Activated CD4-positive, CD25-positive, alpha-beta regulatory T cell treated with anti-CD3 and anti-CD28 coated beads, Interleukin-2, amount 50 U/mL, for 16 hours (primary cell): ENCODE data around the gene ULBP2.
A peak's percentile ranks its signal among the peaks of the same experiment; 100 is the strongest.
"Not testable (repeated sequence)": the region's sequence is repeated elsewhere in the genome, so short reads cannot be mapped to it uniquely, and the experiment has no call there.

Experiments
- DNase-seq: peaks from one replicate; pipeline ENCODE4 v3.0.0-alpha.2; 2020; ENCODE audit warnings: low read depth, low spot score

Gene ULBP2

DNA sequence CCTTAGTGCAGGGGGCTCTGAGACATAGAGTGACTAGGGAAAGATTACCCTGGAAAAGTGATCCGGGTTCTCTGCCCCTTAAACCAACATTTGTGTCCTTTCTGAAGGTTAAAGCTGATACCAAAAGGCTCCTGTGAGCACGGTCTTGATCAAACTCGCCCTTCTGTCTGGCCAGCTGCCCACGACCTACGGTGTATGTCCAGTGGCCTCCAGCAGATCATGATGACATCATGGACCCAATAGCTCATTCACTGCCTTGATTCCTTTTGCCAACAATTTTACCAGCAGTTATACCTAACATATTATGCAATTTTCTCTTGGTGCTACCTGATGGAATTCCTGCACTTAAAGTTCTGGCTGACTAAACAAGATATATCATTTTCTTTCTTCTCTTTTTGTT, 6.8 kb downstream of the ULBP2 start:
- DNase-seq, result no peak

DNA sequence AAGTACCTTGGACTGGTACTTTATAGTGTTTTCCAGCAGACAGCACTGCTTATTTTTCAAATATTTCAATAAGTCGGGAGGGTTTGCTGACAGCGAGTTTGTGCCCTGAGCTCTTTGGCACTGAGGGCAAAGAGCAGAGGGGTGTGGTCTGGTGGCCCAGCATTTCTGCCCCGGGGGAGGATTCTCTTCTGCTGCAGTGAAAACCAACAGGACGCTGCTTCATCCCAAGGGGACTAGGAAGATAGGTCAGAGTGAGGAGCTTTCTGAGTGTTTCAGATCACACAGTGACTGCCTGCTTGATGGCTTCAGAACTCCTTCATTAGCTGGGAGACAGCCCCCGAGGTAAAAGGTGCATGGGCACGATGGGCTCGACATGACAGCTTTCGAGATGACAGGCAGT, 8.6 kb downstream of the ULBP2 start:
- no peak for DNase-seq

DNA sequence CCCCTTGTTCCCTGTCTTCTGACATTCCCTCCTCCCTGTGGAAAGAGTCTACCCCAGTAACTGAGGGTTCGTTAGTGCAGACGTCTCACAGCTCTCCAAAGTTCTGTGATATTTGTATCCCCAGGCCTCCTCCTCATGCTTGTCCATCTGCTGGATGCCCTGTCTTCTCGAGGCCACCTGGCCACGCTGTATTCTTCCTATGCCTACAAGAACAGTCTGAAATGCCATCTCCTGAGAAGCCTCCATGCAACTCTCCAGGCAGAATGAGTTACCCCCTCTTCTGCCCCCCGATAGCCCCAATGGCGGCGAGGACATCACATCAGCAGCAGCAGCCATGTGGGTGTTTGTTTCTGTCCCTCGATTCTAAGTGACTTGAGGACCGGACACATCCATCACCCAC, 9.3 kb downstream of the ULBP2 start:
- no peak for DNase-seq

DNA sequence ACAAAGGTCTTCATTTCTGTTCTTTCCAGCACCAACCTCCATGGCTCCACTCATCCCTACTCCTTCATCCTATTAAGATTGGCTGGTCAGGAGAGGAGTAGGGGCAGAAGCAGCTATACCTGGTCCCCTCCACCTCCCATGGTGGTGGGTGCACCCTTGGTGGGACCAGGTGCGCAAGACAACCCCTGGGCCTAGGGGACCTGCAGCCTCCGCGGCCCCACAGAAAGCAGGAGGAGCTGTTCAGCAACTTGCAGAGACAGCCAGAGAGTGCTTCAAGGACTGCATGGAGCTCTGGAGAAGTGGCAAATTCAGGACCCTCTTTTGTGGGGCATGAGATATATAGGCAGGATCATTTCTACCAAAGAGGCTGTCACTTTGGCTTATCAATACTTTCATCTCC, 9.8 kb downstream of the ULBP2 start:
- DNase-seq, result no peak

DNA sequence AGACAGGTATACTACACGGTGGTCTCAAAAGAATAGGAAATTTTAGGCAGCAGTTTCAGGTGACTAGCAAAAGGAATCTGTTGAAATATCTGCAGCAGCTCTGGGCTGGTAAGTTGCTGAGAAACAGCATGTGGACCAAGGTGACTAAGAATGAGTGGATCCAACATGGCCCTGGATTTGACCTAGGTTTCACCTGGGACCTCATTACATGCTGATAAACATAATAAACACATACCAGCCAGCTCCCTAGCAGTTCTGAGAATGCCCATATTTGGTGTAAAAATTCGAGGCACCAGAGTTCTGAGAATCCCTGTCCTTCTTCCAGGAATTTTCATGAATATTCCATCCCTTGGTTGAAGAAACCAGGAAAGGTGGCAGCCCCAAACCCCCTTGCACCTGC, 11.6 kb downstream of the ULBP2 start:
- DNase-seq, result not testable (repeated sequence)

DNA sequence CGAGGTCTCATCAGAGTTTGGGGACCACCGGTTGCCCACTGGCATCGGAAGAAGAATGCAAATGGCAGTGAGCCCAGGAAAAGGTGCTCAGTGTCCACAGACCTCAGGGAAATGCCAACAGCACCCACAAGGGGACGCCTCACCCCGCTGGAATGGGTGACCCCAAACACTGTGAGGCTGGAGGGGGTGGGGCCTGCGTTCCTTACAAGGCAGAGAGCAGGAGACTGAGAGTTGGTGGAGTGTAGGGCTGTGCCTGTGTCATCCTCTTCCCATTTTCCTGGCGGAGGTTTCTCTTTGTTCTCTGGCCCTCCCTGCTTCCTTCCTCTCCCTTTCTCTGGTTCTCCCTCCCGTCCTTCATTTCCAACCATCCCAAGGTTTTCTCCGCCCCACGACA, 12.1 kb downstream of the ULBP2 start:
- DNase-seq, result not testable (repeated sequence)

DNA sequence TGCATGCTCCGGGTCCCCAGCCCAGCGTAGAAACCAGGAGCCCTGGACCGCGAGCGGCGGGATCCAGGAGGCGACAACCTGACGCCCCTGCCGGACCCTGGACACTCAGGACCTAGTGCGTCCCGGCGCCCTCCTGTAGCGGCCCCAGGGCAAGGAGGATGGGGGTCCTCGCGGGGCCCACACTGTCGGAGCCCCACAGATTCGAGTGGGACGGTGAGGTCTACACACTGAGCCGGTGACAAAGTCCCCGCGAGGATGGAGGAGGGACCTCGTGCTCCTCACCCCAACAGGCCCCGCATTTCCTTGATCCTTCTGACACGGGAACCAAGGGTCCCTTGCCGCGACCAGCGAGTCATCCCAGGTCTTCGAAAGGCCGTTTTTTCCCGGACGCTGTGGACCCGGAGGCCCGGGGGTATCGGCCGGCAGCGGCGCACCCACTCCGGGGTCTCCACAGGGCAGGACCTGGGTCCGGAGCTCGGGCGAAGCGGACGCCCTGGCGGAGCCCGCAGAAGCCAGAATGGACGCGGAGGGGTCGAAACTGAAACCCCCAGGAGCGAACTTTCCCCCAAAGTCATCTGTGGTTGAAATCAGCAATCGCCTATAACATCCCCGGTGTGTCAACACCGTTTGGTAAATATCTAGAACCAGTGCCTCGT, 12.6 kb downstream of the ULBP2 start:
- DNase-seq, result not testable (repeated sequence)

DNA sequence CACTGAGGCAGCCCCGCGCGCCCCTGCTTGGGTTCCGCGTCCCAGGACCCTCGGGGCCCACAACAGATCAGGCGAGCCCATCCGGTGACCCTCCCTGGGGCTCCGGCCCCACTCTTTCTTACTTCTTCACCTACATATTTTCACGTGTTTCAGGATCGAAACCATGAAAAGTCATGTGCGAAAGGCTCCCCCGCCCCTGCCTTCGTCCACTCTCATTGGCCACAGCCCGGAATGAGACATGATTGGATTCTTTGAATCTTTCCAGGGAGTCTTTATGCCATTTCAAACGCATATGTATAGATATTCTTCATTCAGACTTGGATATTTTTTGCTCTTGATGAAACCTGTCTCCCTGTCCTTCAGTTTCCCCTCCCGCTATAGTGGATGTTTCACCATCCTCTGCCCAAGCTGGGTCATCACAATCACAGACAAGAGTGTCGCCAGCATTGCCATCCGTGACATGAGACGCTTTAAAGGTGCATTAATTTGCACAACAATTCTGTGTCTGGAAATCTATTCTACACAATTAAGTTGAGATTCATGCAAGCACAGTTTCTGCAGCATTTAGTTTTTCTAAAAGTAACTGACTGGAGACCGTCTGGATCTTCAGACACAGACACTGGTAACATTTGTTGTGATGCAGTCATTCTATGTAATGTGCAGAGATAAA, 13.3 kb downstream of the ULBP2 start:
- not testable (repeated sequence) for DNase-seq

DNA sequence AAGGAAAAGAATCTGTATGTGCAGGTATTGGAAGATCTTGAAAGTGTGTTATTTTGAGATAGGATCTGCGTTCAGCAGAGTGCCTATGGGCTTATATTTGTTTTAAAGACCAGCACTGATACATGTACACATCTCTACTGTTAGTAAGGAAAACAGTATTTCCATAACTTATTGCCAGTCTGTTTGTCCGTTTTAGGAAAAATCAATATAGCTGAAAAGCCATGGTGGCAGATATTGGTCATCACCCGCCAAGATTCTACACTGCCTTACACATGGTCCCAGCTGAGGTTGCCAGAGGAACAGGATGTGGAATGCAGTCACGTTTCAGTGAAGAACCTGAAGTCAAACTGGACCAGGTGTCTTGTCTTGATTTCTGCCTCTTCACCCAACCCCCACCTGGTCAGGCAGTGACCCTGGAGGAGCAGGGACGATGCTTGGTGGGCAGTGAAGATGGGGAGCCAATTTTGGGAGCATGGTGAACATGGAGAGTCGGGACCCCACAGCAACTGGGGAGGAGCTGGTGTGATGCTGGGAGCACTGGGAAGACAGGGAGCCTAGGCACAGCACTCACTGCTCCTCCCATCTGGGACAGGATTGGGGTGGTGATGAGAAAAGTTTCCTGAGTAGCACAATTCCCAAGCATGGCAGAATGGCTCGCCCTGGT, 14.0 kb downstream of the ULBP2 start:
- not testable (repeated sequence) for DNase-seq

DNA sequence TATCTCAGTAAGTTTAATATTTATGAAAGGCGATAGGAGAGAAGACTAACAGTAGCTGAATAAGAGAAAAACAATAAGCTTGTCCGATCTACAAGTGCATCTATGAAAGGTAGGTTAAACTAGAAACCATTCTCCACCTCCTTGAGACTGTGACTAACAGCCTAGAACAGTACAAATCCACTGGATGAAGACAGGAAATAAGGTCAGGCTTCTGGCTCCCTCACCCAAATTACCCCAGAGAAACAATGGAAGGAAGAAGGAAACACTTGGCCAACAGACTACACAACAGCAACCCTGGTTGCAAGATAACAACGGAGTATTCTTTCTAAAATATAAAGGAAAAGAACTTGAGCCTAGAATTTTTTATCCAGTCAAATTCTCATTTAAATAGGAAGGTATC, 16.3 kb downstream of the ULBP2 start:
- DNase-seq, result not testable (repeated sequence)

DNA sequence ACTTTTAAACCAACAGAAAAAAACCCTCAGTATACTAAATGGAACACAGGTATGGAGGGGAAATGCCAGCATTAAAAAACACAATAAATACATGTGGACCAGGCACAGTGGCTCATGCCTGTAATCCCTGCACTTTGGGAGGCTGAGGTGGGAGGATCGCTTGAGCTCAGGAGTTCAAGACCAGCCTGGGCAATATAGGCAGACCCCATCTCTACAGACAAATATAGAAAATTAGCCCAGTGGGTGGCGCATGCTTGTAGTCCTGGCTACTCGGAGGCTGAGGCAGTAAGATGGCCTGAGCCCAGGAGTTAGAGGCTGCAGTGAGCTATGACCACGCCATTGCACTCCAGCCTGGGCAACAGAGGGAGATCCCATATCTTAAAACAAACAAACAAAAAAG, 18.0 kb downstream of the ULBP2 start:
- DNase-seq, result not testable (repeated sequence)

DNA sequence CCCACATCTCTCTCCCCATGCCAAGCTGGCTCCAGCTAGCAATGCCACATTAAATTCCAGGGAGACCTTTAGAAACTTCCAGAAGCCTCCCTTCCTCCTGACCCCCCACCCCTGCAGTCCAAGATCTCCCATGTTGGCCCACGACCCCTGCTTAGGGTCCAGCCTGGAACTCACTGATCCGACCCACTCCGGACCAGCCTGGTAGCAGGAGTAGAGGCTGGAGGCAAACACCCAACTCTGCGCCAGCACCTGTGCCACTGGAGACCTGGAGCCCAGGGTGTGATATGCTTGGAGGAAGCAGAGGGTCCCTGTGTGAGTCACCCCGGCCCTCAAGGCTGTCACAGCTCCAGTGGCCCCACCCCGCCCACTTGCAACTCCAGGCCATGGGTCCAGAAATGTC, 18.7 kb downstream of the ULBP2 start:
- no peak for DNase-seq

DNA sequence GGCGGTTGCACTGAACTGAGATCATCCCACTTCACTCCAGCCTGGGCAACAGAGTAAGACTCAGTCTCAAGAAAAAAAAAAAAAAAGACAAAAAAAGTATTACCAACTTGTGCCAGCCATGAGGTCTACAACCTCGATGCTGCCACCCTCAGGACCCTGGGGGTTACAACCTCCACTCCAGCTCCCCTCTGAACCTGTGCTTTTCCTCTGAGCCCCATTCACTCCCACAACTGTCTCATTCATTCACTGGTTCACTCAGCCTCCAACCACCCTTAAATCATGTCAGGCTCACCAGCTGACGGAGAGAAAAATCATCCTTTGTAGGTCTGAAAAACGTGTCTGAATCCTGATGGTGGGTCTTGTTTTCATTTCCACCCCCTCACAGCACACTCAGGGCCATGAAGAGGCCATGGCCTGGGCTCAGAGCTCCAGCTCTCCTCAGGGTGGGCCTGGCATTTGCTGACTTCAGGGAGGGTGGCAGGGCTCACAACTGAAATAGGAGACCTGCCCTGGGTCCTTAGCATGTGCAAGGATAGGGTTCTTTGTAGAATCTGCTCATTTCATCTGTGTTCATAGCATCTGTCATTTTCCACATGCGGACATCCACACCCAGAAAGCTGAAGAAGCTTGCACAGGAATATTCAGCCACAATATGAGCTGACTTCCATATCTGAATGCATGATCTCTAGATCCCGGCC, 20.1 kb downstream of the ULBP2 start:
- DNase-seq, result no peak

DNA sequence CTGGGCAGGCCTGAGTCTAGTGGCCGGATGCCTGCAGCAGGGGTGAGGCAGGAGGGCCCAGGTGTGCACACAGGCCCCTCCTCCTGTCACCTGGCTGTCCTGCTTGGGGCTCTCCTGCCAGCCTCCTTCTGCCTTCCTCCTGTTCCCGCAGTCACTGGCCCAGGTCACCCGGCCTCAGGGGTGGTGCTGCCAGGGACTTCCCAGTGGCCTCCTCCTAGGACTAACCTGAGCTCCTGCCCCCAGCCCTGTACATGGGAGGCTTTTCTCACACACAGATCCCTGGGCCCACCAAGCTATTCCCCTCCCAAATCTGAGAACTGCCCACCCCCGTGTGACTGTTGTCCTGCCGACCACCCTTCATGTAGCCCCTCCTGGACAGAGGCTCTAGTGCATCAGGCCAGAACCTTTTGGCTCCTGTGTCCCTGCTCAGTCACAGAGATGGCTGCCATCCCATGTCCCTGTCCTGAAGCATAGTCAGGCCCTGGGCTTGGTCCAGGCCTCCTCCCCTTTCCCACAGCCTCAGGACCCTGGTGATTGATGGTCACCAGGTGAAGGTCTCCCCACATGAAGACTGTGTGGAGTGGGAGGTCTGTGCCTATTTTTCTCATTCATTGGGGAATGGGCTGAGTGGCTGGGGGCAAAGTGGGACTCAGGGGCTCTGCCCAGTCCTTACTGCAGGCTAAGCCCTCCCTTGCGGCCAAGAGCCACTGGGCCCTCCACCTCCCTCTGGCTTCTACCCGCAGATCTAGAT, 20.8 kb downstream of the ULBP2 start:
- DNase-seq, result no peak

DNA sequence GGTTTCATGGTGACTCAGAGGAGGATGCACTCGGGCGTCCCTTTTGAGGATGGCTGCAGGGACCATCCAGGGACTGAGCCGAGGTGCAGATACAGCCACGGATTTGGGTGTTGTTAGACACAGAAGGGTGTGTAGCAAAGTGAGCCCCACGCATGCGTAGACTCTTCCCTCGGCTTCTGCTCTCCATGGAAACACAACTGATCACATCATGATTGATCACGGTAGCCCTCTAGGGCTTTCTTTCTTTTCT, 21.3 kb downstream of the ULBP2 start:
- no peak for DNase-seq

DNA sequence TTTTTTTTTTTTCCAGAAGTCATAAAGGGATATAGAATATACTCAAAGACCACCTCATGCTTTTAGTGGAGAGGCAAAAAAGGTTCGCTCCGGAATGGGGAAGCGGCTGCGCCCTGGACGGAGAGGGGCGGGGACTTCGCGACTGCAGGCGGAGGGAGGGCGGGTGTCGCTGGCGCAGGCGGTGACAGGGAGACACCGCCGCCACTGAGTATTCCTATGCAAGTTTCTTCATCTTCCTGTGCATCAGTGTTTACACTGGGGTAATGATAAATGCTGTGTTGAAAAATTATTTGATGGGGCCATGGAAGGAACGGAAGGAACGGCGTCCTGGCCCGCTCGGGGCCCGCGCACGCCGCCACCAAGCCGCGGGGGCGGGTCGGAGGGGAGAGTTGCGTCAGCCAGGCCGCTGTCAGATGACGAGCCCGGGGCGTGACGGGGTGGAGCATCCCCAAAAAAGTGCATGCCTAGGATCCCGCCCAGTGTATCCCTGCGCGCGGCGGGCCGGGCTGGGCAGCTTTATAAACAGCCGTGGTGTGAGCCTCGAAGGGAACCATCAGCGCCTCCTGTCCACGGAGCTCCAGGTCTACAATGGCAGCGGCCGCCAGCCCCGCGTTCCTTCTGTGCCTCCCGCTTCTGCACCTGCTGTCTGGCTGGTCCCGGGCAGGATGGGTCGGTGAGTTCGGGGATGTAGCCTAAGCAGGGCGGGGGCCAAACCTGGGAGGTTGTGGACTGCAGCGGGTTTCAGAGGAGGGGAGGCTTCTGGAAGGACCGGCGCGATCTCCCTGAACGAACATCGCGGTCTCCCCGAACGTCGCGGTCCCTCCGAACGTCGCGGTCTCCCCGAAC, 21.9 kb downstream of the ULBP2 start, which contains the start of gene ULBP1:
Gene ULBP1 (plus strand): TSS at position 482 of the 846 bp plus-strand sequence. CDS start 107 bp downstream, at position 589.
- peak; percentile 43 for DNase-seq

DNA sequence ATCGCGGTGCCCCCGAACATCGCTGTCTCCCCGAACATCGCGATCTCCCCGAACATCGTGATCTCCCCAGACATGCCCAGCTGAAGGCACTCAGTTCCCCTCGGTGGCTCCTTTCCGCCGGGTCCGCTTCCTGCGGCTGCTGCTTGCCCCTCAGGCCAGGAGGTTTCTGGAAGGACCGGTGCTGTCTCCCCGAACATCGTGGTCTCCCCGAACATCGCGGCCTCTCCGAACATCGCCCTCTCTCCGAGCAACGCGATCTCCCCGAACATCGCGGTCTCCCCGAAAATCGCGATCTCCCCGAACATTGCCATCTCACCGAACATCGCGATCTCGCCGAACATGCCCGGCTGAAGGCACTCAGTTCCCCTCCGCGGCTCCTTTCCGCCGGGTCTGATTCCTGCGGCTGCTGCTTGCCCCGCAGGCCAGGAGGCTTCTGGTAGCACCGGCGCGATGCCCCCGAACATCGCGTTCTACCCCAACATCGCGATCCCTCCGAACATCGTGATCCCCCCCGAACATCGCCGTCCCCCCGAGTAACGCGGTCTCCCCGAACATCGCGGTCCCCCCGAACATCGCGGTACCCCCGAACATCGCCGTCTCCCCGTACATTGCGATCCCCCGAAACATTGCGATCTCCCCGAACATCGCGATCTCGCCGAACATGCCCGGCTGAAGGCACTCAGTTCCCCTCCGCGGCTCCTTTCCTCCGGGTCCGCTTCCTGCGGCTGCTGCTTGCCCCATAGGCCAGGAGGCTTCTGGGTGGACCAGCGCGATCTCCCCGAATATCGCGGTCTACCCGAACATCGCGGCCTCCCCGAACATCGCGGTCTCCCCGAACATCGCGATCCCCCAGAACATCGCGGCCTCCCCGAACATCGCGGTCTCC, 22.7 kb downstream of the ULBP2 start:
- DNase-seq, result no peak

DNA sequence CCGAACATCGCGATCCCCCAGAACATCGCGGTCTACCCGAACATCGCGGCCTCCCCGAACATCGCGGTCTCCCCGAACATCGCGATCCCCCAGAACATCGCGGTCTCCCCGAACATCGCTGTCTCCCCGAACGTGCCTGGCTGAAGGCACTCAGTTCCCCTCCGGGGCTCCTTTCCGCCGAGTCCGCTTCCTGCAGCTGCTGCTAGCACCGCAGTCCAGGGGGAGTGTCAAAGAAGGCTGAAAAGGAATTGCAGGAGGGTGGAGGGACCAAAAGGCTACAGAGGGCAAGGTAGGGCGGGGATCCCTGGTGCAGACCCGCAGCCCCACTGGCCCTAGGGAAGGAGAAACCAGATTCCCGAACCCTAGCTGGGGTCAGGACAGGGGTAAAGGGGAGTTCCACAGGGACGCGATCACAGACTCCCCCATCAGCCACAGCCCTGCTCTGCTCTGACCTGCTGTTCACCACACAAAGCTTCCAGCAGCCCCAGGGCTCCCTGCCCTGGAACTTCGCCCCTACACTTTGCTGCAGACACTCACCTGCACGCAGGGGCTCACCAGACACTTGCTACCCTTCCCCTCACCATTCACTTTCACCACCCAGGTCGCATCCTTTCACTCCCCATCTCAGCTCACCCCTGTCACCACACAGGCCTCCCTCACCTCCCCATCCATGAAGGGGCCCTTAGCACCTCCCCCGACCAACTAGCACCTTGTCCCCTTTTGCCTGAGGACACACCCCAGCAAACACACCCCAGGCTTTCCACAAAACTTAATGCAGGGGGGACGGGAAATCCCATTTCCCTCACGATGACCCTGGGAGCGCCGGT, 23.6 kb downstream of the ULBP2 start:
- DNase-seq, result no peak

DNA sequence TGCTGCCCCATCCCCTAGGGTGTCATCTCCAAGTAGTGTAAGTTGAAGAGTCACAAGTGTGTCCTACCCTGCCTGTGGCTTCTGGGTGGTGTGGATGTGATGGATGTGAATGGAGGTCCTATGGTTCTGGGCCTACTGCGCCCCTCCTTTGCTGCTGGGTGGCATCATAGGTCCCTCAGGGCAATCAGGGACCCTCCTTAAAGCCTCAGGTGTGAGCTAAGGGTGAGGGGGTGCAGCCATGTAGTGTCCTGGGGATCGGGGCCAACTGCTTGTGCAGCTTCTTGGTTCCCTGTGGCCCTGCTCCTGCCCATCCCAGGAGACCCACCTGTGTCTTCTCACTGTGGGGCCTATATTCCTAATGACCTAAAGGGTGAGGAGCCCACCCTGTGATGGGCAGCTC, 24.5 kb downstream of the ULBP2 start:
- DNase-seq, result not testable (repeated sequence)
